Measurements from ENCODE around the gene RBBP8. TPM values are rescaled to one million over a fixed set of nuclear protein-coding genes. Genes with fewer than 3 reads are reported as not detected.
A peak's percentile ranks its signal among the peaks of the same experiment; 100 is the strongest.

The RBBP8 gene
- total RNA-seq, 2 donors from 2014 or later = 24.4 to 29.5 TPM

GRCh38 chr18:22981274-22982133, 48.4 kb downstream of the RBBP8 start:
- no peaks in the 10 kb centered on the region for H3K27me3 ChIP-seq
- no peaks in the 10 kb centered on the region for H3K36me3 ChIP-seq
- no peak for TF ChIP-seq CTCF (IDR thresholded peaks at IDR 0.05)
- no peaks in the 10 kb centered on the region for H3K9me3 ChIP-seq
- no peak overlapping the region for H3K27ac ChIP-seq
- H3K9ac ChIP-seq (ENCODE audit: low read depth in 2 of 2, low read length in 2 of 2) = no peak overlapping the region
- no peaks in the 10 kb centered on the region for H3K4me1 ChIP-seq
- no peak for DNase-seq
- no peak overlapping the region for H3K4me3 ChIP-seq
- intact Hi-C loops (cut with DNase I) = loop anchor here (5.0 kb wide), 2 partner anchors 49 to 169 kb away; partner anchors contain the start of gene RBBP8

GRCh38 chr18:22983175-22983574, 50.0 kb downstream of the RBBP8 start:
- TF ChIP-seq CTCF (IDR thresholded peaks at IDR 0.05) = peak; percentile 44
- no peaks in the 10 kb centered on the region for H3K36me3 ChIP-seq
- H3K9me3 ChIP-seq = no peaks in the 10 kb centered on the region
- no peak overlapping the region for H3K27ac ChIP-seq
- H3K27me3 ChIP-seq = no peaks in the 10 kb centered on the region
- no peaks in the 10 kb centered on the region for H3K4me1 ChIP-seq
- DNase-seq = no peak
- no peak overlapping the region for H3K9ac ChIP-seq (ENCODE audit: low read depth in 2 of 2, low read length in 2 of 2)
- H3K4me3 ChIP-seq = no peak overlapping the region
- intact Hi-C loops (cut with DNase I) = loop anchor here (5.0 kb wide), 2 partner anchors 51 to 171 kb away; partner anchors contain the start of gene RBBP8

GRCh38 chr18:22985250-22985649, 52.1 kb downstream of the RBBP8 start:
- no peak for DNase-seq
- H3K4me1 ChIP-seq = no peaks in the 10 kb centered on the region
- no peaks in the 10 kb centered on the region for H3K9me3 ChIP-seq
- H3K9ac ChIP-seq (ENCODE audit: low read depth in 2 of 2, low read length in 2 of 2) = no peak overlapping the region
- no peak overlapping the region for H3K27ac ChIP-seq
- TF ChIP-seq CTCF (IDR thresholded peaks at IDR 0.05) = no peak
- intact Hi-C loops (cut with DNase I) = no loop called here
- no peaks in the 10 kb centered on the region for H3K36me3 ChIP-seq
- H3K27me3 ChIP-seq = no peaks in the 10 kb centered on the region
- H3K4me3 ChIP-seq = no peak overlapping the region

GRCh38 chr18:22987547-22988189, 54.5 kb downstream of the RBBP8 start:
- DNase-seq = peak; percentile 25
- H3K9me3 ChIP-seq = no peaks in the 10 kb centered on the region
- TF ChIP-seq CTCF (IDR thresholded peaks at IDR 0.05) = no peak
- no peak overlapping the region for H3K4me3 ChIP-seq
- no peaks in the 10 kb centered on the region for H3K36me3 ChIP-seq
- intact Hi-C loops (cut with DNase I) = no loop called here
- H3K9ac ChIP-seq (ENCODE audit: low read depth in 2 of 2, low read length in 2 of 2) = no peak overlapping the region
- no peaks in the 10 kb centered on the region for H3K4me1 ChIP-seq
- H3K27me3 ChIP-seq = no peaks in the 10 kb centered on the region
- H3K27ac ChIP-seq = no peak overlapping the region

- intact Hi-C loops (cut with DNase I) = no loop called here
- H3K9me3 ChIP-seq = no peaks in the 10 kb centered on the region
- H3K36me3 ChIP-seq = no peaks in the 10 kb centered on the region
Measured at GRCh38 chr18:22988208-22988607, 55.1 kb downstream of the RBBP8 start.

More at GRCh38 chr18:22988208-22988607, 55.1 kb downstream of the RBBP8 start:
- Histone ChIP-seq H3K27me3 (no peaks in the 10 kb centered on the region), H3K4me1 (no peaks in the 10 kb centered on the region), H3K4me3 (no peak overlapping the region), H3K9ac (ENCODE audit: low read depth in 2 of 2, low read length in 2 of 2) (no peak overlapping the region), H3K27ac (no peak overlapping the region)
- DNase-seq = no peak
- no peak for TF ChIP-seq CTCF (IDR thresholded peaks at IDR 0.05)
